HEK293 (cell line): ENCODE measurements around the gene ADAMTS14.

Experiments
- CTCF ChIA-PET: fragments of 350-600 bp; formaldehyde crosslinking; extraction: SDS; loops from one replicate; lab custom pipeline; 2021; ENCODE audit warnings: antibody characterized with exemption; lab: Yijun Ruan, JAX
- POLR2A ChIA-PET: fragments of 300-600 bp; formaldehyde crosslinking; extraction: SDS; loops from one replicate; lab custom pipeline; 2020; ENCODE audit warnings: antibody characterized with exemption, inconsistent platforms; lab: Yijun Ruan, JAX
- H3K27ac ChIP-seq: fragments of 200-500 bp; sonication (Bioruptor generic); 2 replicates; pipeline ENCODE4 v1.5.1; 2014; ENCODE audit warnings: low read depth, low read length, control low read depth, inconsistent platforms; ENCODE audit errors: extremely low read depth
- H3K36me3 ChIP-seq, 2 experiments: fragments of 200-500 bp in 1 of 2; sonication (Bioruptor generic) in 1 of 2; 1 replicate in 1 of 2; 2 replicates in 1 of 2; pipeline ENCODE4 v1.5.1; 2014 to 2017; ENCODE audit warnings: inconsistent platforms in 2 of 2, low read length in 2 of 2; ENCODE audit not compliant: control insufficient read depth in 2 of 2, insufficient read depth in 1 of 2
- H3K4me1 ChIP-seq: fragments of 200-500 bp; sonication (Bioruptor generic); 2 replicates; pipeline ENCODE4 v1.5.1; 2014; ENCODE audit warnings: mild to moderate bottlenecking, low read length, inconsistent platforms; ENCODE audit not compliant: control insufficient read depth, insufficient read depth
- H3K4me3 ChIP-seq: 2 replicates; pipeline ENCODE4 v1.5.1; 2011; ENCODE audit warnings: low read depth, mild to moderate bottlenecking, control low read depth, low read length, moderate library complexity
- H3K9me3 ChIP-seq: fragments of 200-500 bp; sonication (Bioruptor generic); 2 replicates; pipeline ENCODE4 v1.5.1; 2014; ENCODE audit warnings: low read depth, low read length, inconsistent platforms; ENCODE audit not compliant: control insufficient read depth, insufficient read depth
- CTCF ChIP-seq: fragments of 450-650 bp; formaldehyde crosslinking; IDR thresholded peaks from 2 replicates; pipeline ENCODE4 v1.5.1; 2016; ENCODE audit warnings: missing biosample characterization, missing genetic modification characterization
- GLI2 ChIP-seq: fragments of 450-650 bp; formaldehyde crosslinking; IDR thresholded peaks from 2 replicates; pipeline ENCODE4; 2017; ENCODE audit warnings: missing biosample characterization, missing genetic modification characterization, low read depth, borderline replicate concordance
- PATZ1 ChIP-seq: fragments of 450-650 bp; formaldehyde crosslinking; IDR thresholded peaks from 2 replicates; pipeline ENCODE4 v1.5.1; 2016; ENCODE audit warnings: missing biosample characterization, missing genetic modification characterization
- REPIN1 ChIP-seq: fragments of 450-650 bp; formaldehyde crosslinking; IDR thresholded peaks from 2 replicates; pipeline ENCODE4 v1.5.1; 2017; ENCODE audit warnings: missing biosample characterization, missing genetic modification characterization, low read depth
- SCRT2 ChIP-seq: fragments of 450-650 bp; formaldehyde crosslinking; IDR thresholded peaks from 2 replicates; pipeline ENCODE4 v1.5.1; 2016; ENCODE audit warnings: missing biosample characterization, missing genetic modification characterization
- ZBTB11 ChIP-seq: fragments of 450-650 bp; formaldehyde crosslinking; conservative IDR thresholded peaks from 2 replicates; pipeline ENCODE4 v1.5.1; 2016; ENCODE audit warnings: low read depth, missing biosample characterization, missing genetic modification characterization
- ZBTB17 ChIP-seq: fragments of 450-650 bp; formaldehyde crosslinking; IDR thresholded peaks from 2 replicates; pipeline ENCODE4 v1.5.1; 2016; ENCODE audit warnings: missing biosample characterization, missing genetic modification characterization
- ZIC2 ChIP-seq: fragments of 450-650 bp; formaldehyde crosslinking; IDR thresholded peaks from 2 replicates; pipeline ENCODE4 v1.5.1; 2016; ENCODE audit warnings: missing biosample characterization, missing genetic modification characterization
- ZNF157 ChIP-seq: fragments of 450-650 bp; formaldehyde crosslinking; IDR thresholded peaks from 2 replicates; pipeline ENCODE4 v1.5.1; 2016; ENCODE audit warnings: missing biosample characterization, missing genetic modification characterization
- ZNF175 ChIP-seq: fragments of 450-650 bp; formaldehyde crosslinking; IDR thresholded peaks from 2 replicates; pipeline ENCODE4 v1.5.1; 2016; ENCODE audit warnings: missing biosample characterization, missing genetic modification characterization
- ZNF24 ChIP-seq: fragments of 450-650 bp; formaldehyde crosslinking; IDR thresholded peaks from 2 replicates; pipeline ENCODE4 v1.5.1; 2016; ENCODE audit warnings: missing biosample characterization, missing genetic modification characterization
- ZNF280C ChIP-seq: fragments of 450-650 bp; formaldehyde crosslinking; IDR thresholded peaks from 2 replicates; pipeline ENCODE4 v1.5.1; 2016; ENCODE audit warnings: missing biosample characterization, missing genetic modification characterization
- ZNF404 ChIP-seq: fragments of 450-650 bp; formaldehyde crosslinking; IDR thresholded peaks from 2 replicates; pipeline ENCODE4 v1.5.1; 2017; ENCODE audit warnings: missing biosample characterization, missing genetic modification characterization
- ZNF426 ChIP-seq: fragments of 450-650 bp; formaldehyde crosslinking; IDR thresholded peaks from 2 replicates; pipeline ENCODE4 v1.5.1; 2017; ENCODE audit warnings: missing biosample characterization, missing genetic modification characterization, mild to moderate bottlenecking, inconsistent platforms, moderate library complexity
- ZNF580 ChIP-seq: fragments of 450-650 bp; formaldehyde crosslinking; IDR thresholded peaks from 2 replicates; pipeline ENCODE4 v1.5.1; 2016; ENCODE audit warnings: missing biosample characterization, missing genetic modification characterization
- ZNF660 ChIP-seq: fragments of 450-650 bp; IDR thresholded peaks from 2 replicates; pipeline ENCODE4 v1.5.1; 2018; ENCODE audit warnings: missing biosample characterization, mild to moderate bottlenecking, missing genetic modification characterization
- ZNF670 ChIP-seq: fragments of 450-650 bp; formaldehyde crosslinking; IDR thresholded peaks from 2 replicates; pipeline ENCODE4 v1.5.1; 2016; ENCODE audit warnings: missing biosample characterization, missing genetic modification characterization, low read depth
- ZNF677 ChIP-seq: fragments of 450-650 bp; IDR thresholded peaks from 2 replicates; pipeline ENCODE4 v1.5.0; 2018; ENCODE audit warnings: missing biosample characterization, mild to moderate bottlenecking, missing genetic modification characterization, moderate library complexity
- ZNF791 ChIP-seq: fragments of 450-650 bp; formaldehyde crosslinking; IDR thresholded peaks from 2 replicates; pipeline ENCODE4 v1.5.1; 2016; ENCODE audit warnings: missing biosample characterization, missing genetic modification characterization
- ZSCAN23 ChIP-seq: fragments of 450-650 bp; formaldehyde crosslinking; IDR thresholded peaks from 2 replicates; pipeline ENCODE4 v1.5.1; 2016; ENCODE audit warnings: missing biosample characterization, missing genetic modification characterization

Gene ADAMTS14

GRCh38 chr10:70761031-70761601 is 88.8 kb downstream of the ADAMTS14 start:
- ChIA-PET POLR2A (no interaction called here), CTCF (interaction anchor here (0.6 to 2.1 kb wide), 5 partner anchors 66 to 211 kb away, joined by 4 to 11 read pairs (median 4); no protein-coding TSS in a partner anchor)
- Histone ChIP-seq H3K9me3 (no peaks in the 10 kb centered on the region), H3K4me1 (no peaks in the 10 kb centered on the region), H3K36me3 (no peaks in the 10 kb centered on the region), H3K27ac (no peak overlapping the region), H3K4me3 (no peak overlapping the region)
- no peak for TF ChIP-seq ZNF670
- no peak for TF ChIP-seq ZBTB17 (tag by site-specific recombination)
- no peak for TF ChIP-seq PATZ1 (tag by site-specific recombination)
- TF ChIP-seq ZNF404: no peak
- no peak for TF ChIP-seq REPIN1 (tag by site-specific recombination)
- peak; percentile 32; the same call in 1 of the 2 replicates for TF ChIP-seq CTCF (tag by site-specific recombination)
- TF ChIP-seq ZIC2 (tag by site-specific recombination): no peak; the same call in 1 of the 2 replicates
- no peak for TF ChIP-seq ZNF426

- ChIA-PET CTCF (interaction anchor here (0.6 to 1.0 kb wide), 2 partner anchors 10 to 212 kb away, joined by 3 read pairs; no protein-coding TSS in a partner anchor), POLR2A (no interaction called here)
- Histone ChIP-seq H3K36me3 (no peaks in the 10 kb centered on the region), H3K4me3 (no peak overlapping the region), H3K27ac (no peak overlapping the region), H3K9me3 (no peaks in the 10 kb centered on the region), H3K4me1 (no peaks in the 10 kb centered on the region)
- TF ChIP-seq ZNF580 (tag by site-specific recombination) (no peak), ZNF404 (no peak), ZBTB11 (tag by site-specific recombination) (no peak)
These were observed 89.5 kb downstream of the ADAMTS14 start for GRCh38 chr10:70761727-70762350.

GRCh38 chr10:70762441-70763175 is 90.3 kb downstream of the ADAMTS14 start:
- CTCF ChIA-PET: interaction anchor here (1.0 kb wide), 1 partner anchor 213 kb away, joined by 3 read pairs; no protein-coding TSS in a partner anchor
- POLR2A ChIA-PET: no interaction called here
- H3K4me1 ChIP-seq: no peaks in the 10 kb centered on the region
- no peaks in the 10 kb centered on the region for H3K9me3 ChIP-seq
- H3K27ac ChIP-seq: no peak overlapping the region
- H3K4me3 ChIP-seq: no peak overlapping the region
- H3K36me3 ChIP-seq: no peaks in the 10 kb centered on the region
- no peak for TF ChIP-seq ZIC2 (tag by site-specific recombination)
- TF ChIP-seq ZNF157 (tag by site-specific recombination): no peak
- no peak for TF ChIP-seq ZNF791
- TF ChIP-seq ZNF660 (tag by site-specific recombination): no peak
- no peak for TF ChIP-seq GLI2 (tag by site-specific recombination)
- no peak for TF ChIP-seq ZNF175 (tag by site-specific recombination)
- no peak for TF ChIP-seq ZNF677 (tag by site-specific recombination)
- TF ChIP-seq ZNF280C (tag by site-specific recombination): no peak
- TF ChIP-seq ZSCAN23 (tag by site-specific recombination): no peak
- no peak for TF ChIP-seq ZNF24 (tag by site-specific recombination)
- TF ChIP-seq SCRT2 (tag by site-specific recombination): no peak
